ENCODE results near the gene GOLGA8B. TPM values are rescaled to one million over a fixed set of nuclear protein-coding genes. Genes with fewer than 3 reads are reported as not detected.

GOLGA8B gene
- total RNA-seq, 1 donor from 2014 or later = 68.0 TPM

GRCh38 chr15:34606545-34606944 lies 23.1 kb upstream of the GOLGA8B start:
- Histone ChIP-seq H3K27ac (no peak overlapping the region), H3K27me3 (no peaks in the 10 kb centered on the region), H3K4me3 (no peak overlapping the region), H3K36me3 (no peaks in the 10 kb centered on the region), H3K4me1 (no peaks in the 10 kb centered on the region), H3K9me3 (no peaks in the 10 kb centered on the region)
- TF ChIP-seq POLR2AphosphoS5 (IDR thresholded peaks at IDR 0.05; ENCODE audit: insufficient read depth in 1 of 2, low read depth in 1 of 2) (no peak), POLR2A (IDR thresholded peaks at IDR 0.05) (no peak), CTCF (IDR thresholded peaks at IDR 0.05) (no peak)
- intact Hi-C loops (cut with DNase I) = no loop called here
- no peak for DNase-seq (ENCODE audit: extremely low spot score in 2 of 2)

GRCh38 chr15:34606131-34606530 lies 22.7 kb upstream of the GOLGA8B start:
- no peaks in the 10 kb centered on the region for H3K36me3 ChIP-seq
- H3K4me3 ChIP-seq = no peak overlapping the region
- intact Hi-C loops (cut with DNase I) = no loop called here
- H3K4me1 ChIP-seq = no peaks in the 10 kb centered on the region
- no peak overlapping the region for H3K27ac ChIP-seq
- H3K9me3 ChIP-seq = no peaks in the 10 kb centered on the region
- no peaks in the 10 kb centered on the region for H3K27me3 ChIP-seq
- no peak for TF ChIP-seq POLR2A (IDR thresholded peaks at IDR 0.05)
- DNase-seq (ENCODE audit: extremely low spot score in 2 of 2) = no peak

- Histone ChIP-seq H3K4me3 (no peak overlapping the region), H3K9me3 (no peaks in the 10 kb centered on the region), H3K4me1 (no peaks in the 10 kb centered on the region), H3K27ac (no peak overlapping the region), H3K36me3 (no peaks in the 10 kb centered on the region), H3K27me3 (no peaks in the 10 kb centered on the region)
- TF ChIP-seq CTCF (IDR thresholded peaks at IDR 0.05) = no peak
- no peak for TF ChIP-seq POLR2AphosphoS5 (IDR thresholded peaks at IDR 0.05; ENCODE audit: insufficient read depth in 1 of 2, low read depth in 1 of 2)
- no peak for TF ChIP-seq POLR2A (IDR thresholded peaks at IDR 0.05)
- DNase-seq (ENCODE audit: extremely low spot score in 2 of 2) = no peak
- intact Hi-C loops (cut with DNase I) = no loop called here
These were observed 19.6 kb upstream of the GOLGA8B start for GRCh38 chr15:34603095-34603494.

- no peak overlapping the region for H3K4me3 ChIP-seq
- DNase-seq (ENCODE audit: extremely low spot score in 2 of 2) = no peak
- TF ChIP-seq POLR2AphosphoS5 (IDR thresholded peaks at IDR 0.05; ENCODE audit: insufficient read depth in 1 of 2, low read depth in 1 of 2) = no peak
- no peak for TF ChIP-seq POLR2A (IDR thresholded peaks at IDR 0.05)
- TF ChIP-seq CTCF (IDR thresholded peaks at IDR 0.05) = no peak
- no peaks in the 10 kb centered on the region for H3K36me3 ChIP-seq
- no peaks in the 10 kb centered on the region for H3K9me3 ChIP-seq
- H3K27ac ChIP-seq = no peak overlapping the region
- intact Hi-C loops (cut with DNase I) = no loop called here
- no peaks in the 10 kb centered on the region for H3K4me1 ChIP-seq
- H3K27me3 ChIP-seq = no peaks in the 10 kb centered on the region
These were observed 17.5 kb upstream of the GOLGA8B start for GRCh38 chr15:34600923-34601322.

GRCh38 chr15:34598799-34599585 lies 15.5 kb upstream of the GOLGA8B start:
- no peaks in the 10 kb centered on the region for H3K27me3 ChIP-seq
- no peak for TF ChIP-seq POLR2AphosphoS5 (IDR thresholded peaks at IDR 0.05; ENCODE audit: insufficient read depth in 1 of 2, low read depth in 1 of 2)
- TF ChIP-seq POLR2A (IDR thresholded peaks at IDR 0.05) = no peak
- TF ChIP-seq CTCF (IDR thresholded peaks at IDR 0.05) = no peak
- H3K36me3 ChIP-seq = no peaks in the 10 kb centered on the region
- no peak overlapping the region for H3K27ac ChIP-seq
- intact Hi-C loops (cut with DNase I) = no loop called here
- no peak overlapping the region for H3K4me3 ChIP-seq
- no peaks in the 10 kb centered on the region for H3K9me3 ChIP-seq
- DNase-seq (ENCODE audit: extremely low spot score in 2 of 2) = no peak
- no peaks in the 10 kb centered on the region for H3K4me1 ChIP-seq
